ENCODE measurements around the gene EXT2.

DNA sequence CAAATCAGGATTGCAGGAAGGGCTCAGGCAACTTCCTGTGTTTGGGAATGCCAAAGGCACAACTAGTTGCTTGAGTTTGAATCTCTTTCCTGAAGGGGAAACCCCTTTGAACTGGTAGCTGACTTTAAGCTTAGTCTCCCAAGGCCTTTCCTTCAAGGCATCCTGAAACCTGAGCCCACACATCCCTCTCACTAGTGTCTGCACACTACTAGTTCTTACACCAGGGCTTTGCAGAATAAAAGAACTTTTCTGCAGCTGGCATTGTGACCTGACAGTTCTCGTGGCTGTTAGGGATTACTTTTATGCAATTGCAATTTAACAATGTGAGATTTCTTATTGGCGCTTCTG is 95.4 kb downstream of the EXT2 start:
- no peak for TF ChIP-seq POLR2AphosphoS5 (IDR thresholded peaks at IDR 0.05)
- TF ChIP-seq, protein P1, sequence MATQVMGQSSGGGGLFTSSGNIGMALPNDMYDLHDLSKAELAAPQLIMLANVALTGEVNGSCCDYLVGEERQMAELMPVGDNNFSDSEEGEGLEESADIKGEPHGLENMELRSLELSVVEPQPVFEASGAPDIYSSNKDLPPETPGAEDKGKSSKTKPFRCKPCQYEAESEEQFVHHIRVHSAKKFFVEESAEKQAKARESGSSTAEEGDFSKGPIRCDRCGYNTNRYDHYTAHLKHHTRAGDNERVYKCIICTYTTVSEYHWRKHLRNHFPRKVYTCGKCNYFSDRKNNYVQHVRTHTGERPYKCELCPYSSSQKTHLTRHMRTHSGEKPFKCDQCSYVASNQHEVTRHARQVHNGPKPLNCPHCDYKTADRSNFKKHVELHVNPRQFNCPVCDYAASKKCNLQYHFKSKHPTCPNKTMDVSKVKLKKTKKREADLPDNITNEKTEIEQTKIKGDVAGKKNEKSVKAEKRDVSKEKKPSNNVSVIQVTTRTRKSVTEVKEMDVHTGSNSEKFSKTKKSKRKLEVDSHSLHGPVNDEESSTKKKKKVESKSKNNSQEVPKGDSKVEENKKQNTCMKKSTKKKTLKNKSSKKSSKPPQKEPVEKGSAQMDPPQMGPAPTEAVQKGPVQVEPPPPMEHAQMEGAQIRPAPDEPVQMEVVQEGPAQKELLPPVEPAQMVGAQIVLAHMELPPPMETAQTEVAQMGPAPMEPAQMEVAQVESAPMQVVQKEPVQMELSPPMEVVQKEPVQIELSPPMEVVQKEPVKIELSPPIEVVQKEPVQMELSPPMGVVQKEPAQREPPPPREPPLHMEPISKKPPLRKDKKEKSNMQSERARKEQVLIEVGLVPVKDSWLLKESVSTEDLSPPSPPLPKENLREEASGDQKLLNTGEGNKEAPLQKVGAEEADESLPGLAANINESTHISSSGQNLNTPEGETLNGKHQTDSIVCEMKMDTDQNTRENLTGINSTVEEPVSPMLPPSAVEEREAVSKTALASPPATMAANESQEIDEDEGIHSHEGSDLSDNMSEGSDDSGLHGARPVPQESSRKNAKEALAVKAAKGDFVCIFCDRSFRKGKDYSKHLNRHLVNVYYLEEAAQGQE (IDR thresholded peaks at IDR 0.05; ENCODE audit: borderline replicate concordance) = no peak

All from neural cell (in vitro differentiated cells).